ENCODE measurements around the gene PMCH.
"Not testable (repeated sequence)": the region's sequence is repeated elsewhere in the genome, so short reads cannot be mapped to it uniquely, and the experiment has no call there.

Gene PMCH

GRCh38 chr12:102197789-102198188 lies at the start of gene PMCH:
Gene PMCH (minus strand): TSS chr12:102197833. CDS start chr12:102197770, 63 bp downstream.
- no peak for DNase-seq (ENCODE audit: low read depth)

- DNase-seq (ENCODE audit: low read depth): not testable (repeated sequence)
These were observed 43.2 kb upstream of the PMCH start for GRCh38 chr12:102240859-102241258.

GRCh38 chr12:102234599-102234998 lies 37.0 kb upstream of the PMCH start:
- DNase-seq (ENCODE audit: low read depth): no peak

- no peak for DNase-seq (ENCODE audit: low read depth)
These were observed 34.8 kb upstream of the PMCH start for GRCh38 chr12:102232446-102232845.

GRCh38 chr12:102232036-102232435 lies 34.4 kb upstream of the PMCH start:
- DNase-seq (ENCODE audit: low read depth): no peak

GRCh38 chr12:102227954-102228353 lies 30.3 kb upstream of the PMCH start:
- DNase-seq (ENCODE audit: low read depth): no peak

GRCh38 chr12:102220736-102221135 lies 23.1 kb upstream of the PMCH start:
- DNase-seq (ENCODE audit: low read depth): no peak

- DNase-seq (ENCODE audit: low read depth): no peak
These were observed 18.5 kb upstream of the PMCH start for GRCh38 chr12:102215992-102216691.

GRCh38 chr12:102204025-102204424 lies 6.4 kb upstream of the PMCH start:
- no peak for DNase-seq (ENCODE audit: low read depth)

- DNase-seq (ENCODE audit: low read depth): no peak
These were observed 4.9 kb upstream of the PMCH start for GRCh38 chr12:102202556-102202955.

- DNase-seq (ENCODE audit: low read depth): no peak
These were observed 3.9 kb upstream of the PMCH start for GRCh38 chr12:102201436-102202061.

GRCh38 chr12:102195826-102196225 lies 1.8 kb downstream of the PMCH start:
- DNase-seq (ENCODE audit: low read depth): no peak

GRCh38 chr12:102182635-102183034 lies 15.0 kb downstream of the PMCH start:
- DNase-seq (ENCODE audit: low read depth): no peak

- no peak for DNase-seq (ENCODE audit: low read depth)
These were observed 22.9 kb downstream of the PMCH start for GRCh38 chr12:102174761-102175160.

- no peak for DNase-seq (ENCODE audit: low read depth)
These were observed 23.5 kb downstream of the PMCH start for GRCh38 chr12:102174117-102174516.

- DNase-seq (ENCODE audit: low read depth): no peak
These were observed 25.2 kb downstream of the PMCH start for GRCh38 chr12:102172436-102172835.

GRCh38 chr12:102171951-102172350 lies 25.7 kb downstream of the PMCH start:
- no peak for DNase-seq (ENCODE audit: low read depth)

GRCh38 chr12:102169922-102170621 lies 27.6 kb downstream of the PMCH start:
- no peak for DNase-seq (ENCODE audit: low read depth)

- no peak for DNase-seq (ENCODE audit: low read depth)
These were observed 29.6 kb downstream of the PMCH start for GRCh38 chr12:102167821-102168604.

GRCh38 chr12:102163383-102163782 lies 34.2 kb downstream of the PMCH start:
- no peak for DNase-seq (ENCODE audit: low read depth)

- not testable (repeated sequence) for DNase-seq (ENCODE audit: low read depth)
These were observed 42.4 kb downstream of the PMCH start for GRCh38 chr12:102155206-102155605.

- not testable (repeated sequence) for DNase-seq (ENCODE audit: low read depth)
These were observed 50.5 kb downstream of the PMCH start for GRCh38 chr12:102147062-102147587.

Data from stimulated activated CD8-positive, alpha-beta memory T cell treated with anti-CD3 and anti-CD28 coated beads, Interleukin-15, amount 100 ng/mL, for 24 hours (primary cell).